ENCODE data around the gene NDUFC2. TPM values are rescaled to one million over a fixed set of nuclear protein-coding genes. Genes with fewer than 3 reads are reported as not detected.
"Not testable (repeated sequence)": the region's sequence is repeated elsewhere in the genome, so short reads cannot be mapped to it uniquely, and the experiment has no call there.

The NDUFC2 gene
- total and polyA plus RNA-seq, 9 donors: 140 to 207 (median 171) TPM

DNA sequence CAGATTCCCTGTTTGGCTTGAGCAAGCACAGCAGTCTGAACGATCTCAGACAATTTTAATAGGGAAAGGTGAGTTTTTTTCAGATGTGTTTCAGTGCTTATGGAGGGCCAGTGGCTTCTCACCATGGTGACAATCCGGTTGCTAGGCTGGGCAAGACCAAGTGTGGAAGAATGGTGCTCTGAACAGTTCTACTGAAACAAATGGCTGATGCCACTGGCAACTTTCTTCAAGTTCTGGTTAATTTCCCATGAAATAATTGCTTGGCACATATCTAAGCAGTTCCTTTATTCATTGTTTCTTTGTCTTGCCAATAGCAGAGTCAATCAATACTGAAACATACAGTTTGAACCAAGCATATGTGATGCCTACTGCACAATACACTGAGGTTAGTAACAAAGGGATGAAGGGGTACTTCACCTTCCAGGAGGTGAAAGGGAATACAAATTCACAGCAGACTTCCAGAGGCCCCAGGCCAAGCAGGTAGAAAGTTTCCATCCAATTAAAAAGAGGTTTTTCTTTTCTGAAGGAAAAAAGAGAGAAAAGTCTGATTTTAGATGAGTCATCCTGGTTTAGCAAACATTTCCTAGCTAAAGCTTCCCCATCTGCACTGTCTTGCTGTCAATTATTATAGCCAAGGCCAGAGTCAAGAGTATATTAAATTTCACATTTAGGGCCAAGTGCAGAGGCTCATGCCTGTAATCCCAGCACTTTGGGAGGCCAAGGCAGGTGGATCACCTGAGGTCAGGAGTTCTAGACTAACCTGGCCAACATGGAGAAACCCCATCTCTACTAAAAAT, 21.2 kb upstream of the NDUFC2 start:
- Histone ChIP-seq H3K36me3 (ENCODE audit: control insufficient read depth, insufficient read depth, low read length) (peaks cover 23% of the 10 kb centered on the region), H3K27me3 (ENCODE audit: control insufficient read depth, insufficient read depth, low read length) (no peaks in the 10 kb centered on the region), H3K4me3 (ENCODE audit: low read length) (no peak overlapping the region), H3K9me3 (replicated peaks; ENCODE audit: control insufficient read depth, low read depth, low read length) (no peaks in the 10 kb centered on the region), H3K4me1 (ENCODE audit: control insufficient read depth, insufficient read depth, low read length) (no peaks in the 10 kb centered on the region), H3K27ac (ENCODE audit: low read length) (no peak overlapping the region)
- 92% methylated on average over 2 of the region's 2 CpGs for WGBS (ENCODE audit: insufficient coverage)
- no peak for DNase-seq

DNA sequence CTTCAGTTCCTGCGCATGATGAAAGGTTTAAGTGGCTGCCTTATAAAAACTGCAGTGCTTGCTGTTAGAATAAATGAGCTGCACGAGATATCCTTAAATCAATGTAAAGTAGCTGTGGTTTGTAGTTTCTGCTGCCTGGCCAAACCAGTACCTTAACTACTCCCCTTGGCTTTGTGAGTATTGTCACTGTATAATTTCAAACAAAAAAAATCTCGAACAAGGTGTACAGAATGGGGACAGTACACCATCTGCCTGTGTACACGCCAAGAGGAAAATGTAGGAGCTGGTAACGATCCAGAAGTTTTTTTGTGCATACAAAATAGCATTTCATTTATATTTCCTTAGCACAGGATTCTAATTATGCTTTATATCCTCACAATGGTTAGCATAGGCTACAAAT, 20.6 kb upstream of the NDUFC2 start:
- peaks cover 21% of the 10 kb centered on the region for H3K36me3 ChIP-seq (ENCODE audit: control insufficient read depth, insufficient read depth, low read length)
- no peak for DNase-seq

DNA sequence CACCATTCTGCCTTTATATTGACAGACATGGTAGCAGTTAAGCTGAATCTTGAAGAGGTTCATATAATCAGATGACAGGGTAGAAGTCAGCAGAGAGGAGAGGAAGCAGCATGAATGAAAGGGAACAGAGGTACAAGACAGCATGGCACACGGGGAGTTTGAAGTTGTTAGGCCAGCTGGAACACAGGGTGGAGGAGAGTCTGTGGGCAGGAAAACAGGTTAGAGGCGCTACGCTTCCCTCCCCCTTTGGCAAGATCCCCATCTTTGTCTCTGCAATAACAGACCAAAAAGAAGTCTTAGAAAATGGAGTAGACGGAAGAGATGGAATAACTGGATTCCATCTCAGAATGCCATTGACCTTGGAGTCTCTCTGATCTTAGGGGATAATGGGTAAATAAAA, 20.0 kb upstream of the NDUFC2 start:
- Histone ChIP-seq H3K27ac (ENCODE audit: low read length) (no peak overlapping the region), H3K36me3 (ENCODE audit: control insufficient read depth, insufficient read depth, low read length) (peaks cover 24% of the 10 kb centered on the region), H3K9me3 (replicated peaks; ENCODE audit: control insufficient read depth, low read depth, low read length) (no peaks in the 10 kb centered on the region), H3K27me3 (ENCODE audit: control insufficient read depth, insufficient read depth, low read length) (no peaks in the 10 kb centered on the region), H3K4me1 (ENCODE audit: control insufficient read depth, insufficient read depth, low read length) (no peaks in the 10 kb centered on the region), H3K4me3 (ENCODE audit: low read length) (no peak overlapping the region)
- DNase-seq: no peak
- 83% methylated on average over 1 of the region's 4 CpGs for WGBS (ENCODE audit: insufficient coverage)

More for the DNA sequence above, 20.6 kb upstream of the NDUFC2 start:
- WGBS (ENCODE audit: insufficient coverage): no CpG with 5 or more reads among the region's 5 CpGs
- no peaks in the 10 kb centered on the region for H3K9me3 ChIP-seq (replicated peaks; ENCODE audit: control insufficient read depth, low read depth, low read length)
- H3K4me3 ChIP-seq (ENCODE audit: low read length): no peak overlapping the region
- no peaks in the 10 kb centered on the region for H3K27me3 ChIP-seq (ENCODE audit: control insufficient read depth, insufficient read depth, low read length)
- no peaks in the 10 kb centered on the region for H3K4me1 ChIP-seq (ENCODE audit: control insufficient read depth, insufficient read depth, low read length)
- H3K27ac ChIP-seq (ENCODE audit: low read length): no peak overlapping the region

DNA sequence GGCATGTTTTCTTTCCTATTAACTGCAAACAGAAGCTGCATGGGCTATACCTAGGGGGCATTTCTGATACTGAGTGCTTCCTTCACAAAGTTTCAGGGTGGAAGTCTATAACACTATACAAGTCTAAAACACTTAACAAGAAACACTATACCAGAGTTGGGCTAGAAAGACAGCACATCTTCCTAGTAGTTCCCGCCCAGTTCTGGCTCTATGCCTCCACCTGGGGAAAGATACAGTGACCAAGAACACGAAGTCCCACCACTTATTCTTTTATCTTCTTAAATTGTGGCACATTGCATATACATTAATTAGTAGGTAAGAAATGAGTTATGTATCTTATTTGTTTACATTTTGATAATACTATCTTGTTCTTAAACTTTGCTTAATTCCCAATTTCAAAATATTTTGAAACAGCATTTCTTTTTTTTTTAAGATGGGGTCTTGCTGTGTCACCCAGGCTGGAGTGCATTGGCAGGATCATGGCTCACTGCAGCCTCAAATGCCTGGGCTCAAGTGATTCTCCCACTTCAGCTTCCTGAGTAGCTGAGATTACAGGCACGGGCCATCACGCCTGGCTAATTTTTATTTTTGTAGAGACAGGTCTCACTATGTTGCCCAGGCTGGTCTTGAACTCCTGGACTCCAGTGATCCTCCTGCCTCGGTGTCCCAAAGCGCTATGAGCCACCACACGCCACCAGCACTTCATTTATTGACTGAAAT, 18.2 kb upstream of the NDUFC2 start:
- Histone ChIP-seq H3K4me3 (ENCODE audit: low read length) (no peak overlapping the region), H3K36me3 (ENCODE audit: control insufficient read depth, insufficient read depth, low read length) (peaks cover 27% of the 10 kb centered on the region), H3K4me1 (ENCODE audit: control insufficient read depth, insufficient read depth, low read length) (no peaks in the 10 kb centered on the region), H3K27ac (ENCODE audit: low read length) (no peak overlapping the region), H3K9me3 (replicated peaks; ENCODE audit: control insufficient read depth, low read depth, low read length) (no peaks in the 10 kb centered on the region), H3K27me3 (ENCODE audit: control insufficient read depth, insufficient read depth, low read length) (no peaks in the 10 kb centered on the region)
- DNase-seq: no peak
- no CpG with 5 or more reads among the region's 7 CpGs for WGBS (ENCODE audit: insufficient coverage)

DNA sequence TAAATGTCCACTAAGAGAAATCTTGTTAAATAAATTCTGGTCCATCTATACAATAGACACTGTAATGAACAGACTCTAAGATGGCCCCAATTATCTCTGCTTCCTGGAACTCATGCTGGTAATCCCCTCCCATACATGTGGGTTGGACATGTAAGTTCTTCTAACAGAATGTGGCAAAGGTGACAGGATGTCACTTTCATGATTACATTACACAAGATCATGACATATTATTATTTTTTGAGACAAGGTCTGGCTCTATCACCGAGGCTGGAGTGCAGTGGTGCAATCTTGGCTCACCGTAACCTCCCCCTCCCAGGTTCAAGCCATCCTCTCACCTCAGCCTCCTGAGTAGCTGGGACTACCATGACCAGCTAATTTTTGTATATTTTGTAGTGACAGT, 14.6 kb upstream of the NDUFC2 start:
- no CpG with 5 or more reads among the region's 2 CpGs for WGBS (ENCODE audit: insufficient coverage)
- H3K27me3 ChIP-seq (ENCODE audit: control insufficient read depth, insufficient read depth, low read length): no peaks in the 10 kb centered on the region

DNA sequence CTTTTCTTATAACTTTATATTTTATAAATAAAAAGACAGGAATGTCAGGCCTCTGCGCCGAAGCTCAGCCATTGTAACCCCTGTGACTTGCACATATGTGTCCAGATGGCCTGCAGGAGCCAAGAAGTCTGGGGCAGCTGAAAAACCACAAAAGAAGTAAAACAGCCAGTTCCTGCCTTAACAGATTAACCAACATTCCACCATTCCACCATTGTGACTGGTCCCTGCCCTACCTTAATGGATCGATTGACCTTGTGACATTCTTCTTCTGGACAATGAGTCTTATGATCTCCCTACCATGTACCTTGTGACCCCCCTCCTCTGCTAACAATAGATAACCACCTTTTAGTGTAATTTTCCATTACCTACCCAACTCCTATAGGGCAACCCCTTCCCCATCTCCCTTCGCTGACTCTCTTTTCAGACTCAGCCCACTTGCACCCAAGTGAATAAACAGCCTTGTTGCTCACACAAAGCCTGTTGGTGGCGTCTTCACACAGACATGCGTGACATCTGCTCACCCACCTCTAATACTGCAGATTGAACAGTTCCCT, 6.9 kb upstream of the NDUFC2 start:
- not testable (repeated sequence) for H3K4me1 ChIP-seq (ENCODE audit: control insufficient read depth, insufficient read depth, low read length); DNase-seq; H3K36me3 ChIP-seq (ENCODE audit: control insufficient read depth, insufficient read depth, low read length); H3K27me3 ChIP-seq (ENCODE audit: control insufficient read depth, insufficient read depth, low read length); H3K27ac ChIP-seq (ENCODE audit: low read length); H3K4me3 ChIP-seq (ENCODE audit: low read length); H3K9me3 ChIP-seq (replicated peaks; ENCODE audit: control insufficient read depth, low read depth, low read length)
- WGBS (ENCODE audit: insufficient coverage): 88% methylated on average over 6 of the region's 6 CpGs

More for the DNA sequence above, 14.6 kb upstream of the NDUFC2 start:
- H3K4me3 ChIP-seq (ENCODE audit: low read length): no peak overlapping the region
- H3K9me3 ChIP-seq (replicated peaks; ENCODE audit: control insufficient read depth, low read depth, low read length): no peaks in the 10 kb centered on the region
- H3K4me1 ChIP-seq (ENCODE audit: control insufficient read depth, insufficient read depth, low read length): no peaks in the 10 kb centered on the region
- H3K27ac ChIP-seq (ENCODE audit: low read length): no peak overlapping the region
- H3K36me3 ChIP-seq (ENCODE audit: control insufficient read depth, insufficient read depth, low read length): peaks cover 11% of the 10 kb centered on the region
- DNase-seq: no peak

DNA sequence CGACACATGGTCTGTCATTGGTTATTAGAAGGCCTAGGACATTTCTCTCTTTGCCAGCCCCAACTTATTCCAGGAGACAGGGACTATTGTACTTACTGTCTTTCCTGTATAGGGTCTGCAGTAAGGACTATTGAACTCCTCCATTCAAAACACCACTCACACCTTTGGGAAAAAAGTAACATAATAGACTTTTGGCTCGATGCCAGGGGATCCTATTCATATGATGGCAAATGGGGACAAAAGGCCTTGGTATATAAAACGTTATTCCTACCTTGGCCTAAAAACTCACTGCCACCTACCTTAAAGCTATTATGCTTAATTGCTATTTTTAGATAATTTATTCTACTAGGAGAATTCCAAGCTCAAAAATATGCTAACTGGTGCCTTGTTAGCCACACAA, 6.3 kb upstream of the NDUFC2 start:
- no peaks in the 10 kb centered on the region for H3K36me3 ChIP-seq (ENCODE audit: control insufficient read depth, insufficient read depth, low read length)
- H3K9me3 ChIP-seq (replicated peaks; ENCODE audit: control insufficient read depth, low read depth, low read length): no peaks in the 10 kb centered on the region
- H3K27me3 ChIP-seq (ENCODE audit: control insufficient read depth, insufficient read depth, low read length): no peaks in the 10 kb centered on the region
- no peak overlapping the region for H3K27ac ChIP-seq (ENCODE audit: low read length)
- no CpG with 5 or more reads among the region's 3 CpGs for WGBS (ENCODE audit: insufficient coverage)
- no peak for DNase-seq
- H3K4me1 ChIP-seq (ENCODE audit: control insufficient read depth, insufficient read depth, low read length): no peaks in the 10 kb centered on the region
- H3K4me3 ChIP-seq (ENCODE audit: low read length): no peak overlapping the region

DNA sequence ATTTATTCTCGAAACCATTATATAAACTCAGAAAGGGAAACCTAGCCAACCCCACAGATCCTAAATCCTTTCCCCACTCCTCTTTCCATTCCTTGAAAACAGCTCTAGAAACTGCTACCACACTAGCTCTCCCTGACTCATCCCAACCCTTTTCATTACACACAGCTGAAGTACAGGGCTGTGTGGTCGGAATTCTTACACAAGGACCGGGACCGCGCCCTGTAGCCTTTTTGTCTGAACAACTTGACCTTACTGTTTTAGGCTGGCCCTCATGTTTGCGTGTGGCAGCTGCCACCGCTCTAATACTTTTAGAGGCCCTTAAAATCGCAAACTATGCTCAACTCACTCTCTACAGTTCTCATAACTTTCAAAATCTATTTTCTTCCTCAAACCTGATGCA, 4.8 kb upstream of the NDUFC2 start:
- not testable (repeated sequence) for H3K9me3 ChIP-seq (replicated peaks; ENCODE audit: control insufficient read depth, low read depth, low read length); DNase-seq; H3K36me3 ChIP-seq (ENCODE audit: control insufficient read depth, insufficient read depth, low read length); H3K27ac ChIP-seq (ENCODE audit: low read length); H3K4me1 ChIP-seq (ENCODE audit: control insufficient read depth, insufficient read depth, low read length); H3K4me3 ChIP-seq (ENCODE audit: low read length); H3K27me3 ChIP-seq (ENCODE audit: control insufficient read depth, insufficient read depth, low read length)
- WGBS (ENCODE audit: insufficient coverage): 94% methylated on average over 8 of the region's 8 CpGs

DNA sequence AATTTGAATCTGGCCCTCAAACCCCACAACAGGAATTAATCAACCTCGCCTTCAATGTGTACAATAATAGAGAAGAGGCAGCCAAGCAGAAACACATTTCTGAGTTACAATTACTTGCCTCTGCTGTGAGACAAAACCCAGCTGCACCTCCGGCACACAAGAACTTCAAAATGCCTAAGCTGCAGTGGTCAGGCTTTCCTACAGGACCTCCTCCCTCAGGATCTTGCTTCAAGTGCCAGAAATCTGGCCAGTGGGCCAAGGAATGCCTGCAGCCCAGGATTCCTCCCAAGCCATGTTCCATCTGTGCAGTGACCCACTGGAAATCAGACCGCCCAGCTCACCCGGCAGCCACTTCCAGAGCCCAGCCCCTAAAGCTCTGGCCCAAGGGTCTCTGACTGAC, 3.4 kb upstream of the NDUFC2 start:
- 74% methylated on average over 3 of the region's 4 CpGs for WGBS (ENCODE audit: insufficient coverage)
- DNase-seq: no peak
- H3K4me3 ChIP-seq (ENCODE audit: low read length): no peak overlapping the region
- H3K27ac ChIP-seq (ENCODE audit: low read length): no peak overlapping the region
- no peaks in the 10 kb centered on the region for H3K36me3 ChIP-seq (ENCODE audit: control insufficient read depth, insufficient read depth, low read length)
- H3K9me3 ChIP-seq (replicated peaks; ENCODE audit: control insufficient read depth, low read depth, low read length): no peaks in the 10 kb centered on the region
- H3K27me3 ChIP-seq (ENCODE audit: control insufficient read depth, insufficient read depth, low read length): no peaks in the 10 kb centered on the region
- peaks cover 13% of the 10 kb centered on the region for H3K4me1 ChIP-seq (ENCODE audit: control insufficient read depth, insufficient read depth, low read length)

DNA sequence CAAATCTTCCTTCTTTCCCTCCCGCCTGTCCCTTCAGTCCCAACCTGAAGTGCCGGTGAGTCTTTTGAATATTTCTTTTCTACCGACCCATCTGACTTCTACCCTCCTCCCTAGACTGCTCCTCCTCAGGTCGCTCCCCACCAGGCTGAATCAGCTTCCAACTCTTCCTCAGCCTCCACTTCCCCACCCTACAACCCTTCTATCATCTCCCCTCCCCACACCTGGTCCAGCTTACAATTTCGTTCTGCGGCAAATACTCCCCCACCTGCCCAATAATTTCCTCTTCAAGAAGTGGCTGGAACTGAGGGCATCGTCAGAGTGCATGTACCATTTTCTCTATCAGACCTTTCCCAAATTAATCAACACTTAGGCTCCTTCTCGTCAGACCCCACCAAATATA, 2.5 kb upstream of the NDUFC2 start:
- H3K27ac ChIP-seq (ENCODE audit: low read length): no peak overlapping the region
- H3K4me1 ChIP-seq (ENCODE audit: control insufficient read depth, insufficient read depth, low read length): peaks cover 17% of the 10 kb centered on the region
- no peaks in the 10 kb centered on the region for H3K27me3 ChIP-seq (ENCODE audit: control insufficient read depth, insufficient read depth, low read length)
- 81% methylated on average over 8 of the region's 8 CpGs for WGBS (ENCODE audit: insufficient coverage)
- no peaks in the 10 kb centered on the region for H3K9me3 ChIP-seq (replicated peaks; ENCODE audit: control insufficient read depth, low read depth, low read length)
- H3K36me3 ChIP-seq (ENCODE audit: control insufficient read depth, insufficient read depth, low read length): peaks cover 4% of the 10 kb centered on the region
- no peak for DNase-seq
- no peak overlapping the region for H3K4me3 ChIP-seq (ENCODE audit: low read length)

All from muscle of leg (tissue), 11 donors.